Activated CD8-positive, alpha-beta T cell treated with anti-CD3 and anti-CD28 coated beads, Interleukin-2, amount 10 ng/mL, durations not matched to agents 7 days and 5 days (primary cell): Measurements from ENCODE around the gene RSPH3. TPM values are rescaled to one million over a fixed set of nuclear protein-coding genes. Genes with fewer than 3 reads are reported as not detected.
"Not testable (repeated sequence)": the region's sequence is repeated elsewhere in the genome, so short reads cannot be mapped to it uniquely, and the experiment has no call there.

Experiments
- ATAC-seq: fragments of 150-1000 bp; cut with Tn5 transposase; one replicate; pipeline ENCODE4 v1.10.0; 2021; ENCODE audit warnings: moderate library complexity
- CTCF ChIA-PET: fragments of 350-600 bp; sonication (Branson Sonifier 250); formaldehyde crosslinking; loops from one replicate; lab custom pipeline; 2021; ENCODE audit warnings: antibody characterized with exemption; lab: Charles Lee
- POLR2A ChIA-PET: fragments of 350-600 bp; sonication (Branson Sonifier 250); formaldehyde crosslinking; loops from one replicate; lab custom pipeline; 2021; ENCODE audit warnings: antibody characterized with exemption; lab: Charles Lee
- DNase-seq: peaks from one replicate; pipeline ENCODE4 v3.0.0-alpha.2; 2020
- H3K27ac Mint-ChIP-seq: one replicate; pipeline ENCODE4 v1.8.0; 2021; ENCODE audit warnings: mild to moderate bottlenecking, mixed read lengths
- H3K27me3 Mint-ChIP-seq: one replicate; pipeline ENCODE4 v1.8.0; 2021; ENCODE audit warnings: low read depth, mixed read lengths
- H3K36me3 Mint-ChIP-seq: one replicate; pipeline ENCODE4 v1.8.0; 2021; ENCODE audit warnings: low read depth, mixed read lengths
- H3K4me1 Mint-ChIP-seq: one replicate; pipeline ENCODE4 v1.8.0; 2021; ENCODE audit warnings: low read depth, mixed read lengths
- H3K4me3 Mint-ChIP-seq: one replicate; pipeline ENCODE4 v1.8.0; 2021; ENCODE audit warnings: mild to moderate bottlenecking, mixed read lengths
- H3K9me3 Mint-ChIP-seq: one replicate; pipeline ENCODE4 v1.8.0; 2022; ENCODE audit warnings: mixed read lengths; ENCODE audit not compliant: insufficient read depth
- total RNA-seq, 2 experiments: library from RNA; stranded (reverse); gene quantifications; one replicate each; pipeline ENCODE4 v1.2.3, GENCODE V29; 2021

RSPH3 gene
- total RNA-seq, 2 experiments from 2014 or later: 1.4 TPM

GRCh38 chr6:158952011-158952410 lies 48.0 kb downstream of the RSPH3 start:
- H3K4me3 Mint-ChIP-seq, CTCF ChIA-PET, DNase-seq, H3K27ac Mint-ChIP-seq, H3K9me3 Mint-ChIP-seq, H3K36me3 Mint-ChIP-seq, POLR2A ChIA-PET, H3K4me1 Mint-ChIP-seq, ATAC-seq: not testable (repeated sequence)
- H3K27me3 Mint-ChIP-seq: peaks cover 14% of the 10 kb centered on the region

- DNase-seq, H3K9me3 Mint-ChIP-seq, H3K4me3 Mint-ChIP-seq, CTCF ChIA-PET, ATAC-seq, H3K36me3 Mint-ChIP-seq, POLR2A ChIA-PET, H3K4me1 Mint-ChIP-seq, H3K27ac Mint-ChIP-seq: not testable (repeated sequence)
- peaks cover 14% of the 10 kb centered on the region for H3K27me3 Mint-ChIP-seq
These were observed 48.4 kb downstream of the RSPH3 start for GRCh38 chr6:158951565-158951964.

GRCh38 chr6:158947284-158947683 lies 52.7 kb downstream of the RSPH3 start:
- H3K4me1 Mint-ChIP-seq: no peaks in the 10 kb centered on the region
- no peak for ATAC-seq
- ChIA-PET POLR2A (no interaction called here), CTCF (interaction anchor here (1.2 kb wide), 1 partner anchor 11 kb away, joined by 3 read pairs; no protein-coding TSS in a partner anchor)
- no peak overlapping the region for H3K4me3 Mint-ChIP-seq
- no peak for DNase-seq
- H3K27ac Mint-ChIP-seq: no peak overlapping the region
- H3K9me3 Mint-ChIP-seq: peaks cover 11% of the 10 kb centered on the region
- H3K36me3 Mint-ChIP-seq: no peaks in the 10 kb centered on the region
- peaks cover 10% of the 10 kb centered on the region for H3K27me3 Mint-ChIP-seq

- Mint-ChIP-seq H3K4me1 (peaks cover 14% of the 10 kb centered on the region), H3K4me3 (no peak overlapping the region), H3K9me3 (peaks cover 11% of the 10 kb centered on the region), H3K27me3 (peaks cover 20% of the 10 kb centered on the region), H3K27ac (no peak overlapping the region), H3K36me3 (no peaks in the 10 kb centered on the region)
- ChIA-PET POLR2A (no interaction called here), CTCF (no interaction called here)
- DNase-seq (no peak), ATAC-seq (no peak)
These were observed 56.5 kb downstream of the RSPH3 start for GRCh38 chr6:158943380-158944032.

- peaks cover 11% of the 10 kb centered on the region for H3K9me3 Mint-ChIP-seq
- no peak for ATAC-seq
- H3K4me3 Mint-ChIP-seq: no peak overlapping the region
- H3K27me3 Mint-ChIP-seq: peaks cover 19% of the 10 kb centered on the region
- no peak overlapping the region for H3K27ac Mint-ChIP-seq
- POLR2A ChIA-PET: interaction anchor here (0.6 kb wide), 1 partner anchor 1888 kb away, joined by 4 read pairs; no protein-coding TSS in a partner anchor
- peaks cover 15% of the 10 kb centered on the region for H3K4me1 Mint-ChIP-seq
- CTCF ChIA-PET: no interaction called here
- no peaks in the 10 kb centered on the region for H3K36me3 Mint-ChIP-seq
- no peak for DNase-seq
These were observed 57.7 kb downstream of the RSPH3 start for GRCh38 chr6:158942349-158942748.

GRCh38 chr6:158941246-158941645 lies 58.8 kb downstream of the RSPH3 start:
- ChIA-PET POLR2A (no interaction called here), CTCF (no interaction called here)
- no peak overlapping the region for H3K27ac Mint-ChIP-seq
- DNase-seq (no peak), ATAC-seq (no peak)
- peaks cover 11% of the 10 kb centered on the region for H3K9me3 Mint-ChIP-seq
- H3K36me3 Mint-ChIP-seq: no peaks in the 10 kb centered on the region
- no peak overlapping the region for H3K4me3 Mint-ChIP-seq
- peaks cover 15% of the 10 kb centered on the region for H3K4me1 Mint-ChIP-seq
- H3K27me3 Mint-ChIP-seq: peaks cover 18% of the 10 kb centered on the region

GRCh38 chr6:158939255-158940159 lies 60.5 kb downstream of the RSPH3 start:
- peak overlapping the region; percentile 48 for H3K4me3 Mint-ChIP-seq
- ChIA-PET POLR2A (no interaction called here), CTCF (no interaction called here)
- peak; percentile 42 for ATAC-seq
- H3K27me3 Mint-ChIP-seq: peaks cover 18% of the 10 kb centered on the region
- H3K27ac Mint-ChIP-seq: no peak overlapping the region
- H3K9me3 Mint-ChIP-seq: peaks cover 11% of the 10 kb centered on the region
- peaks cover 15% of the 10 kb centered on the region for H3K4me1 Mint-ChIP-seq
- H3K36me3 Mint-ChIP-seq: no peaks in the 10 kb centered on the region
- no peak for DNase-seq

GRCh38 chr6:158938811-158939254 lies 61.2 kb downstream of the RSPH3 start:
- Mint-ChIP-seq H3K4me3 (peak overlapping the region; percentile 48), H3K36me3 (no peaks in the 10 kb centered on the region), H3K4me1 (peaks cover 15% of the 10 kb centered on the region), H3K27ac (no peak overlapping the region), H3K27me3 (peaks cover 18% of the 10 kb centered on the region), H3K9me3 (peaks cover 11% of the 10 kb centered on the region)
- ATAC-seq (peak; percentile 66), DNase-seq (peak; percentile 38)
- ChIA-PET CTCF (no interaction called here), POLR2A (no interaction called here)

GRCh38 chr6:158938220-158938619 lies 61.8 kb downstream of the RSPH3 start:
- H3K4me3 Mint-ChIP-seq: no peak overlapping the region
- no peaks in the 10 kb centered on the region for H3K36me3 Mint-ChIP-seq
- ChIA-PET POLR2A (no interaction called here), CTCF (no interaction called here)
- H3K27ac Mint-ChIP-seq: no peak overlapping the region
- ATAC-seq (no peak), DNase-seq (no peak)
- peaks cover 15% of the 10 kb centered on the region for H3K4me1 Mint-ChIP-seq
- H3K27me3 Mint-ChIP-seq: peaks cover 18% of the 10 kb centered on the region
- H3K9me3 Mint-ChIP-seq: peaks cover 8% of the 10 kb centered on the region

GRCh38 chr6:158934157-158934556 lies 65.8 kb downstream of the RSPH3 start:
- no peak overlapping the region for H3K4me3 Mint-ChIP-seq
- H3K36me3 Mint-ChIP-seq: no peaks in the 10 kb centered on the region
- no peaks in the 10 kb centered on the region for H3K9me3 Mint-ChIP-seq
- H3K27me3 Mint-ChIP-seq: peaks cover 1% of the 10 kb centered on the region
- POLR2A ChIA-PET: interaction anchor here (1.2 kb wide), 1 partner anchor 18 kb away, joined by 3 read pairs; no protein-coding TSS in a partner anchor
- H3K4me1 Mint-ChIP-seq: peaks cover 6% of the 10 kb centered on the region
- DNase-seq (no peak), ATAC-seq (no peak)
- CTCF ChIA-PET: no interaction called here
- no peak overlapping the region for H3K27ac Mint-ChIP-seq

- H3K4me3 Mint-ChIP-seq: no peak overlapping the region
- peaks cover under 1% of the 10 kb centered on the region for H3K4me1 Mint-ChIP-seq
- CTCF ChIA-PET: no interaction called here
- no peak for DNase-seq
- H3K27ac Mint-ChIP-seq: no peak overlapping the region
- ATAC-seq: no peak
- H3K36me3 Mint-ChIP-seq: no peaks in the 10 kb centered on the region
- POLR2A ChIA-PET: no interaction called here
- H3K27me3 Mint-ChIP-seq: no peaks in the 10 kb centered on the region
- no peaks in the 10 kb centered on the region for H3K9me3 Mint-ChIP-seq
These were observed 66.9 kb downstream of the RSPH3 start for GRCh38 chr6:158933079-158933595.

- H3K36me3 Mint-ChIP-seq: no peaks in the 10 kb centered on the region
- no peaks in the 10 kb centered on the region for H3K9me3 Mint-ChIP-seq
- no peak overlapping the region for H3K27ac Mint-ChIP-seq
- H3K4me3 Mint-ChIP-seq: no peak overlapping the region
- ChIA-PET CTCF (no interaction called here), POLR2A (no interaction called here)
- no peaks in the 10 kb centered on the region for H3K4me1 Mint-ChIP-seq
- peaks cover 2% of the 10 kb centered on the region for H3K27me3 Mint-ChIP-seq
- DNase-seq (no peak), ATAC-seq (no peak)
These were observed 71.9 kb downstream of the RSPH3 start for GRCh38 chr6:158928068-158928467.
